Heart left ventricle (tissue), 13 donors: Measurements from ENCODE around the gene ZDHHC18.

ENCODE experiments used
- POLR2A ChIP-seq, 2 donors: fragments of 450-650 bp; IDR thresholded peaks; one replicate each; pipeline ENCODE4 v1.6.1; 2017; ENCODE audit warnings: antibody characterized with exemption in 2 of 2, mild to moderate bottlenecking in 2 of 2, moderate library complexity in 2 of 2
- TF ChIP-seq, protein P1 (sequence below), 12 donors: fragments of 200-600 bp; sonication (generic) in 4 of 12; IDR thresholded peaks; one replicate each; pipeline versions ENCODE4 v1.5.0 to v1.8.0; 2018 to 2022; ENCODE audit warnings: antibody characterized with exemption in 12 of 12, mild to moderate bottlenecking in 5 of 12
- donor health status: ischemic (EF 13 %, LVEDD 7.1; RV severe dilation, severe dysfunction).
- donor health status: DM: no; HTN: yes; CAD: no.
- donor health status: DM: no; HTN: no; CAD: no.
- donor health status: ischemic (EF 25% LVEDD 6.9; RV normal size, moderate dysfunction).
- donor health status: ischemic (EF 25% LVEDD 5.7; RV mildly dilated, moderate dysfunction).
- donor health status: ischemic (EF 35%, LVEDD 5.7; RV mildly dilated, moderate dysfunction).
- donor health status: nonischemic (EF 11% LVEDD 7.7; RV severe dilation, severe dysfunction).
- donor health status: DM: yes; HTN: yes; CAD: no.
- donor health status: PGD.
- donor health status: ischemic (EF 29% LVEDD 5.4; RV normal size, mild dysfunction).
- donor health status: nonischemic (EF 23%, LVEDD 6.1; RV moderate dilation, normal function).

DNA sequence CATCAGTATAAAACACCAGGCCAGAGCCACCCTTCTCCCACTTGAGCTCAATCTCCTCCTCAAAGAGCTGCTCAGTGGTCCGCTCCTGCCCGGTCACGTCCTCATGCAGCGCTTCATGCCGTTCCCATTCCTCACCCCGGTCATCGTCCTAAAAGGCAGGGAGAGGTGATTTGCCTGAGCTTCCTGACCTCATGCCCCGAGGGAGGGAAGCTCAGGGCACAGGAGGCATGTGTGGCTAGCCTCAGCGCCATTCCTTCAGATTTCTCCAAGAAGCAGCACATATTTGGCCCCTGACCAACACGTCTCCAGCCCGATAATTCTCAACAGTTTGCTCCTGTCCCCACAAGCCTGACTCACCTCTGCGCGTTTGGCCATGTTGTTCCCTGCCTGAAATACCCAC lies 67.8 kb downstream of the ZDHHC18 start:
- TF ChIP-seq, protein P1, sequence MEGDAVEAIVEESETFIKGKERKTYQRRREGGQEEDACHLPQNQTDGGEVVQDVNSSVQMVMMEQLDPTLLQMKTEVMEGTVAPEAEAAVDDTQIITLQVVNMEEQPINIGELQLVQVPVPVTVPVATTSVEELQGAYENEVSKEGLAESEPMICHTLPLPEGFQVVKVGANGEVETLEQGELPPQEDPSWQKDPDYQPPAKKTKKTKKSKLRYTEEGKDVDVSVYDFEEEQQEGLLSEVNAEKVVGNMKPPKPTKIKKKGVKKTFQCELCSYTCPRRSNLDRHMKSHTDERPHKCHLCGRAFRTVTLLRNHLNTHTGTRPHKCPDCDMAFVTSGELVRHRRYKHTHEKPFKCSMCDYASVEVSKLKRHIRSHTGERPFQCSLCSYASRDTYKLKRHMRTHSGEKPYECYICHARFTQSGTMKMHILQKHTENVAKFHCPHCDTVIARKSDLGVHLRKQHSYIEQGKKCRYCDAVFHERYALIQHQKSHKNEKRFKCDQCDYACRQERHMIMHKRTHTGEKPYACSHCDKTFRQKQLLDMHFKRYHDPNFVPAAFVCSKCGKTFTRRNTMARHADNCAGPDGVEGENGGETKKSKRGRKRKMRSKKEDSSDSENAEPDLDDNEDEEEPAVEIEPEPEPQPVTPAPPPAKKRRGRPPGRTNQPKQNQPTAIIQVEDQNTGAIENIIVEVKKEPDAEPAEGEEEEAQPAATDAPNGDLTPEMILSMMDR (IDR thresholded peaks at IDR 0.05), result no peak
- no peak for TF ChIP-seq POLR2A (IDR thresholded peaks at IDR 0.05)
